HG02970 (cell line): ENCODE data around the gene SMAD3.

Experiments
- ATAC-seq: cut with Tn5 transposase; IDR thresholded peaks from one replicate; pipeline ENCODE4 v1.9.1; 2021; ENCODE audit warnings: mild to moderate bottlenecking, moderate library complexity, moderate number of reproducible peaks; ENCODE audit not compliant: unreplicated experiment, low FRiP score

The SMAD3 gene

DNA sequence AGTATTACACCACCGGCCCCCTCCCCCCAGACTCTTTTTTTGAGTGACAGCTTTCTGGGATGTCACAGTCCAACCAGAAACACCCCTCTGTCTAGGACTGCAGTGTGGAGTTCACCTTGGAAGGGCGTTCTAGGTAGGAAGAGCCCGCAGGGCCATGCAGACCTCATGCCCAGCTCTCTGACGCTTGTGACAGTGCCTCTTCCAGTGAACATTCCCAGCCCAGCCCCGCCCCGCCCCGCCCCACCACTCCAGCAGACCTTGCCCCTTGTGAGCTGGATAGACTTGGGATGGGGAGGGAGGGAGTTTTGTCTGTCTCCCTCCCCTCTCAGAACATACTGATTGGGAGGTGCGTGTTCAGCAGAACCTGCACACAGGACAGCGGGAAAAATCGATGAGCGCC lies 125.4 kb downstream of the SMAD3 start:
- ATAC-seq, result no peak

DNA sequence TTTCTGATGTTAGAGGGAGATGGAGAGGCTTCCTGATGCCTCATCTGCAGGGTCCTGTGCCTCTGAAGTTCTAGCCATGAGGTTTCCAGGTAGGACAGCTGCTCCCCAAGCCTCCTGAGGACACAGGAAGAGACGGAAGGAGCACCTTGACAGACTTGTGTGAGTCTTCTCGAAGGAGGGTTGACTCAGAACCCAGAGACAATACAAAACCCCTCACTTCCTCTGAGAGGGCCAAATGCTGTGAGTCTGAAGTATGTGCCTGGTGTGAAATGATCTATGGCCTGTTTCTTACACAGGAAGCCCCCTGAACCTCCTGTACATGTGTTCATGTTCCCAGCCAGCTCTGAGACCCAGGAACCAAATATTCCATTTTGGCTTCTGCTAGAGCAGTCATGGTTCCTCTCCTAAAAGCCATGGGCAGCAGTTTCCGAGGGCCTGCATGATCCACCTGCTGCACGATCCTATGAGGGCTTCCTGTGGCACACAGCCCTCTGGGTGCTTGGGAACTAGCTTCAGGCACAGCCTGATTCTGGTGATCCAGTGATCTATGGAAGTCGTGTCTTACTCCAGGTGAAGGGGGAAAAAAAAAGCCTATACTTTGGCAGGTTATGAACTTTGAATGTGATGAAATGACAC lies 126.9 kb downstream of the SMAD3 start:
- ATAC-seq, result no peak

- no peak for ATAC-seq
These were observed 128.0 kb downstream of the SMAD3 start for GRCh38 chr15:67193223-67193990.

DNA sequence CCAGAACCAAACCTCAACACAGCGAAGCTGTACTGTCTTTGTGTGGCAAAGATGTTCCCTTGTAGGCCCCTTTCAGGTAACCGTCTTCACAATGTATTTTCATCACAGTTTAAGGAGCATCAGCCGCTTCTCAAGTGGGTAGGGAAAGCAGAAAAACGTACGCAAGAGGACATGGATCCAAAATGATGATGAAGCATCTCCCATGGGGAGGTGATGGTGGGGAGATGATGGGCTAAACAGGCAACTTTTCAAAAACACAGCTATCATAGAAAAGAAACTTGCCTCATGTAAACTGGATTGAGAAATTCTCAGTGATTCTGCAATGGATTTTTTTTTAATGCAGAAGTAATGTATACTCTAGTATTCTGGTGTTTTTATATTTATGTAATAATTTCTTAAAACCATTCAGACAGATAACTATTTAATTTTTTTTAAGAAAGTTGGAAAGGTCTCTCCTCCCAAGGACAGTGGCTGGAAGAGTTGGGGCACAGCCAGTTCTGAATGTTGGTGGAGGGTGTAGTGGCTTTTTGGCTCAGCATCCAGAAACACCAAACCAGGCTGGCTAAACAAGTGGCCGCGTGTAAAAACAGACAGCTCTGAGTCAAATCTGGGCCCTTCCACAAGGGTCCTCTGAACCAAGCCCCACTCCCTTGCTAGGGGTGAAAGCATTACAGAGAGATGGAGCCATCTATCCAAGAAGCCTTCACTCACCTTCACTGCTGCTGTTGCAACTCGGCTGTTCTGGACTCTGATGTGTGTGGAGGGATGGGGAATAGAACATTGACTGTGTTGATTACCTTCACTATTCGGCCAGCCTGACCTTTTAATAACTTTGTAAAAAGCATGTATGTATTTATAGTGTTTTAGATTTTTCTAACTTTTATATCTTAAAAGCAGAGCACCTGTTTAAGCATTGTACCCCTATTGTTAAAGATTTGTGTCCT lies 129.0 kb downstream of the SMAD3 start:
- ATAC-seq, result no peak

- ATAC-seq, result no peak
These were observed 129.9 kb downstream of the SMAD3 start for GRCh38 chr15:67195305-67195704.

GRCh38 chr15:67196222-67196621 lies 130.8 kb downstream of the SMAD3 start:
- no peak for ATAC-seq

DNA sequence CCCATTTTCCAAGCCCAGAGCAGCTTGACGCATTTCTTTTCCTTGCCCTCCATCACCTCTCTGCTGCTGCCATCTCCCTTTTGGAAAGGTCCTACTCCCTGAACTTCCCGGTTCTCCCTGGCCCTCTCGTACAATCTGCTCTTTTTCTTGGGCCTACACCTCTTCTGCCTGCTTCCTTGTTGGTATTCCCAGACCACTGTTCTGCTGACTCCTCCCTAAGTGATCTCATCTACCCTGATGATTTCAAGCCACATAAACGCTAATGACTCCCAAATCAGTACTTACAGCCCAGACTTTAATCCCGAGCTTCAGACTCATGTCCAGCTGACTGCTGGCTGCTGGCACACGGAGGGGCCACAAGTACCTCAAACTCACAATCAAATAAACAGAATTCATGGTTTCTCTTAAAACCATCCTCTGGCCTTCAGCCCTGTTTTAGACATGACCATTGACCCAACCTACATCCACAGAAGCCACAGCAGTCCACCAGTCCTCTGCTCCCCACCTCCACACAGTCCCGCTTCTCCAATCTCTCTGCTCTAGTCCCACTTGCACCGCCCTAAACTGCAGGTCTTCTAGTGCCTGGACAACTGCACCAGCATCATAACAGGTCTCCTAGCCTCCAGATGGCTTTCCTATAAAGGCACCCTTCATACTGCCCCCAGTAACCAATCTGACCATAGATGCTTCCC lies 131.4 kb downstream of the SMAD3 start:
- ATAC-seq, result no peak

GRCh38 chr15:67197364-67197695 lies 131.9 kb downstream of the SMAD3 start:
- ATAC-seq, result no peak

GRCh38 chr15:67198157-67198754 lies 132.9 kb downstream of the SMAD3 start:
- ATAC-seq, result no peak

DNA sequence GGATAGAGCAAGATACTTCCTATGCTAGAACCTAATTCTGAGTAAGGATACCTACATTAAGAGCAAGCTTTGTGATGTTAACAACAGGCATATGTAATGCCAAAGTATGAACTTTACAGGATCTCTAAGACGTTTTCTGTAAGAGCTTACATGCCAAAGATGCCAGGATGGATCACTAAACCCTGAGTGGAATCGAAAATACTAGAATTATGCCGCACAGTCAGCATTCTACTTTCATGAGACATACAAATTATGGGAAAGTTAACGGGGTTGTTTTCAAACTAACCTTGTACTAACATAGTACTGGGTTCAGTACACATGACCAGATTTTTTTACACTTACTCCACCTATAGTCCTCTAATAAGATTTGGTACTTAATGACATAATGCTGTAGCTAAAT lies 134.0 kb downstream of the SMAD3 start:
- ATAC-seq, result no peak

DNA sequence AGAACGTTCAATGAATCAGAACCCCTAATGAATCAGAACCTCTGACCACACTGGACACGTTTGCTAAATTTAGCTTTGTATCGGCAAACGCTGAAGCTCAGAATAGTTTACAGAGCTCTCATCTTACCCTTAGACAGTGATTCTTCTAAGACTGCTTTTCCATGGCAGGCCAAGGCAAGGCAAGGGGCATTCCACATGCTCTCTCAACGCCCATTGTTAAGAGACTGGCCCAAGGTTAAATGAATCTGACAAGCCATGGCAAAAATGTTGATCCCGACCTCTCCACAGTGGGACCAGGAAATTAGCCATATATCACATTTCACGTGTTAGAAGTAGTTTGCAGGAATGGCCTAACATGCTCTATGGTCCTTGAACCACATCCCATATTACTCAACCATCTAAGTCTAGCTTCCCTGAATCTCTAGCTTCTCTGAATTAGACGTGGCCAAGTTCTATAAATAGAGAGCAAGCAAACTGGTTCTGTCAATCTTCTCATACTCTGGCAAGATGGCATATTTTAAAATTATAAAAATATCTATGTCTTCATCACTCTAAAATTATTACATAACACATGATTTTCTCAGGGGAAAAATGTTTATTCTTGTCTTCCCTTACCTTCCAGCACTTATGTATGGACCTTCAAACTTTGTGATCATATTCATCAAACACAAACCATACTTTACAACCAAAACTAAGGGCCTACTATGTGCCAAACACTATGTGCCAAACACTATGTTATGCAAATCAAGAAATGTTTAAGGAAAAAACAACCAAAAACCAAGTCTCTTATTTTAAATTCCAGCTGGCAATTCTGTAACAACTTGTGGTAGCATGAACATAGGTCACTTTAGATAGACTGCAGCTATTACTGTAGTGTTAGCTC lies 134.7 kb downstream of the SMAD3 start:
- ATAC-seq, result no peak

DNA sequence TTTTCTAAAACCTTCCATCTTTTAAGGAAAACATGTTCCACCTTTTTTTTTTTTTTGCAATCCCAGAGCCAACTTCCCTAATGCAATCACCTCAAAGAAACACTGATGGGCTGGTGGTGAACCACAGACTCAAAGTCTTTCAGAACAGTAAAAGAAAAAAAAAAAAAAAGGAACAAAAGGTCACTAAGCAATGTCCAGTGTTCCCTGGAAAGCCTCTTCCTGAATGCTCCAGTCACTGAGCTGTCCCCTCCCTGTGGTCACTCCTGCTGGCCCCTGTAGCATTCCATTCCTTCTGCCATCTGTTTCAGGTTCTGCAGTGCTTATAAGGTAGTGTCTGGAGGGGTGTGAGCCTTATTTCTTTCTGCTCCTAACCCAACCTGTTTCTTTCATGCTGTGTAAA lies 135.7 kb downstream of the SMAD3 start:
- ATAC-seq, result no peak

GRCh38 chr15:67202091-67202490 lies 136.7 kb downstream of the SMAD3 start:
- ATAC-seq, result no peak

DNA sequence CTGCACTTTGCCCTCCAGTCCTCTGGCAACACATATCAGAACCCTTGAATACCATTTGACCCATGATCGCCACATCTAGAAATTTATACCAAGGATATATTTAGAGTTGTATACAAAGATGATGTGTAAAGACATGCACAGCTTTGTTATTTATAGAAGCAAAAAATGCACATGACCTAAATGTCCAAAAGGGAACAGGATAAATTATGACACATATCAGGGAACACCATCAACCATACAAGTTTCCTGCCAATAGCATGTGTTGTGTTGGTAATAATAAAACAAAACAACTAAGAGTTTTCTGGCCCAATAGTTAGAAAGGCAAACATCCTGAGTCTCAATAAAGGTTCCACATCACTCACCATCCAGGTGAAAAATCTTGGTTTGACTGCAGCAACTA lies 137.6 kb downstream of the SMAD3 start:
- no peak for ATAC-seq

- no peak for ATAC-seq
These were observed 142.3 kb downstream of the SMAD3 start for GRCh38 chr15:67207555-67208207.

GRCh38 chr15:67208396-67208795 lies 143.0 kb downstream of the SMAD3 start:
- no peak for ATAC-seq

DNA sequence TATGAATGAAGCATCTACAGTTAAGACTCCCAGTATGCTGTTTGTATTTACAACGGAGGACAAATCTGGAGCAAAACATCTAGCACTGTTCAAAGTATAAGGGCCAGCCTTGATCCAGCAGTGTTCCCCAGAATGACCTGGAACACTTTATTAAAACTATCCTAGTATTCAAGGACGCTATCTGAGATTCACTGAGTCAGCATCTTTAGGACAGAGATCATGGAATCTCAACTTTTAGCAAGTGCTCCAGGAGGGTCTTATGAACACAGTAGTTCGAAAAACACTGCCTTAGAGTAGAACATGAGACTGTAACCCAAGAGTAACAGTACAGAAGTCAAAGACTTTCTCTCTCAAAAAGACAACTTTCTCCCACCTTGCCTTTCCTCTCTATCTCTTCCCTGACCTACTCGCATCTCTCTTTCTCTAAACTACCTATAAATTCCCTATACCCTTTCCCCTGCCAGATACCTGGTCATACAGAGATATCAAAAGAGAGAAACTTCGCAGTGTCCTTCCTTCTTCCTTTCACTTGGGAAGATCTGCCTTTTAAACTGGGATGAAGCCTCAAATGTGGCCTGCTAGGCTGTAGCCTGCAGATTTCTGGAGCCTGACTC lies 145.3 kb downstream of the SMAD3 start:
- no peak for ATAC-seq

DNA sequence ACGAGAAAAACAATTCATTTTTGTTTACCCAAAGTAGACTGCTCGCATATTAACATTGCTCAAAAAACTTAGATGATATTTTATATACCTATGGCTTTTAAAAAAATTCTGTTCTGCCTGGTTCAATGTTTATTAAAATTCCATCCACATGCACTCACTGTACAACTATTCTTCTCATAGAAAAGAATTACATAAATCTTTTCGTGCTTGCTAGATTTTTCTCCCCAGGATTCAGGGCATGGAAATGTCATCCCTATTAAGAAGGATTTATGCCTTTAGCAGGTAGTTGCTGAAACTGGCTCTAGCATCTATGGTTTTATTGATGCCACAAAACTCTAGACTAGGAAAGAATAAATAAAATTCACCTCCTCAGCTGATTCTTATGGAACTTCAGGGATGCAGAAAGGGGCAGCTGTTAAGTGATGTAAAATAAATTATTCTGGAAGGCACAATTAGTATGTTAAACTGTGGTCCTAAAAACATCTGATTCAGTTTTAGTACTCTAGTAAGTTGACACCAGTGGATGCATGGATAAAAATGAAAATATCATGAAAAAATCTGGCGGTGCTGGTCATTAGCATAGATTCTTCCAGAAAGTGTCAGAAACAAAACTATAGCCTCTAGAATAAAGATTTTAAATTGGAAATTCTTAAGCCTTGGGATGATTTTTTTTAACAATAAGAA lies 147.4 kb downstream of the SMAD3 start:
- ATAC-seq, result no peak
